Breast epithelium (tissue), 3 donors: ENCODE measurements around the gene C1orf56.

Experiments
- POLR2A ChIP-seq: fragments of 450-650 bp; IDR thresholded peaks from one replicate; pipeline ENCODE4 v1.6.1; 2016; ENCODE audit warnings: antibody characterized with exemption, mild to moderate bottlenecking, moderate library complexity
- POLR2AphosphoS5 ChIP-seq, 3 donors: sonication (generic); formaldehyde crosslinking; IDR thresholded peaks; one replicate each; pipeline ENCODE4 v1.6.1; 2017; ENCODE audit warnings: antibody characterized with exemption in 3 of 3
- TF ChIP-seq, protein P1 (sequence below), 3 donors: fragments of 450-650 bp; IDR thresholded peaks; one replicate each; pipeline ENCODE4 v1.5.1; 2016 to 2017; ENCODE audit warnings: antibody characterized with exemption in 3 of 3, mild to moderate bottlenecking in 3 of 3, moderate library complexity in 3 of 3

GRCh38 chr1:151010346-151010726 is 37.2 kb upstream of the C1orf56 start:
- TF ChIP-seq POLR2A, result no peak
- TF ChIP-seq, protein P1, sequence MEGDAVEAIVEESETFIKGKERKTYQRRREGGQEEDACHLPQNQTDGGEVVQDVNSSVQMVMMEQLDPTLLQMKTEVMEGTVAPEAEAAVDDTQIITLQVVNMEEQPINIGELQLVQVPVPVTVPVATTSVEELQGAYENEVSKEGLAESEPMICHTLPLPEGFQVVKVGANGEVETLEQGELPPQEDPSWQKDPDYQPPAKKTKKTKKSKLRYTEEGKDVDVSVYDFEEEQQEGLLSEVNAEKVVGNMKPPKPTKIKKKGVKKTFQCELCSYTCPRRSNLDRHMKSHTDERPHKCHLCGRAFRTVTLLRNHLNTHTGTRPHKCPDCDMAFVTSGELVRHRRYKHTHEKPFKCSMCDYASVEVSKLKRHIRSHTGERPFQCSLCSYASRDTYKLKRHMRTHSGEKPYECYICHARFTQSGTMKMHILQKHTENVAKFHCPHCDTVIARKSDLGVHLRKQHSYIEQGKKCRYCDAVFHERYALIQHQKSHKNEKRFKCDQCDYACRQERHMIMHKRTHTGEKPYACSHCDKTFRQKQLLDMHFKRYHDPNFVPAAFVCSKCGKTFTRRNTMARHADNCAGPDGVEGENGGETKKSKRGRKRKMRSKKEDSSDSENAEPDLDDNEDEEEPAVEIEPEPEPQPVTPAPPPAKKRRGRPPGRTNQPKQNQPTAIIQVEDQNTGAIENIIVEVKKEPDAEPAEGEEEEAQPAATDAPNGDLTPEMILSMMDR (IDR thresholded peaks at IDR 0.05), result no peak
- TF ChIP-seq POLR2AphosphoS5 (IDR thresholded peaks at IDR 0.05), result no peak
